GM12891 (cell line): ENCODE results near the gene PLEKHA8.

Source experiments
- PAX5 ChIP-seq: IDR thresholded peaks from 2 replicates; pipeline ENCODE4 v1.6.1; 2011; ENCODE audit warnings: low read length, moderate library complexity, mild to moderate bottlenecking; ENCODE audit not compliant: insufficient read depth, severe bottlenecking
- POLR2A ChIP-seq: IDR thresholded peaks from 2 replicates; pipeline ENCODE4 v1.6.1; 2011; ENCODE audit warnings: low read depth, low read length, control low read depth
- POLR2AphosphoS5 ChIP-seq: IDR thresholded peaks from 2 replicates; pipeline ENCODE4 v1.6.1; 2011; ENCODE audit warnings: low read depth, low read length, control low read depth
- POU2F2 ChIP-seq: IDR thresholded peaks from 2 replicates; pipeline ENCODE4 v1.6.1; 2011; ENCODE audit warnings: low read depth, mild to moderate bottlenecking, control low read depth, low read length, moderate library complexity
- SPI1 ChIP-seq: IDR thresholded peaks from 2 replicates; pipeline ENCODE4 v1.6.1; 2011; ENCODE audit warnings: low read depth, low read length, control low read depth
- TAF1 ChIP-seq: IDR thresholded peaks from 2 replicates; pipeline ENCODE4 v1.6.1; 2011; ENCODE audit warnings: low read depth, low read length, control low read depth

DNA sequence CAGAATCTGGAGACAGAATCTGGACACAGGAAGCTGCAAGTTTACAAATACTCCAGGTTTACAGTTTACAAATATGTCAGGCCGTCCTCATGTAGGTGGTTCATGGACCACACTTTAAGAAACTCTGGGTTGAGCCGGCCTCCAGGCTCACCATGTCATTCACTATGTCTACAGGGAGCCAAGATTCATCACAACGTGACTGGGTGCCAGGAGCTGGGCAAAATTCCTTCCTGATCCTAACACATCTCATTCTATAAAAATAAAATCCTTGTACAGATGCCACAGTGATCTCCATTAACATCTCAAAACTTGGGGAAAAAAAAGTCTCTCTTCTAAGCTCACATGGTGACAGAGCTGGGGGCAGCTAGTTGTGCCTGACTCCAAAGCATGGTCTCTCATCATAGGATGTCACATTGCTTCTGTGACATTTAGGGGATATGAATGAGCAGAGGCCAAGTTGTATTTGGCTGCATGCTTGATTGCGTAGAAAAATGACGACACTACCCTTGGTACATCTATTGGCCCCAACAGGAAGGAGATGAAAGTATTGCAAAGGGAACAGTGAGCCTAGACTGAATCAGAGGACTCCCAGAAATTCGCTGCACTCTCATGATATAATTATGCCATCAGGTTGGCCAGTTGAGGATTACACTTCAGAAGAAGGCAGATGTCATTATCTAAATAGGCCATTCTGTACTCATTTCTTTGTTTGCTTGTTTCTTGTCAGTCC lies 142.4 kb downstream of the PLEKHA8 start:
- TF ChIP-seq POLR2A (no peak), POLR2AphosphoS5 (no peak), TAF1 (no peak), SPI1 (no peak), PAX5 (no peak), POU2F2 (no peak)
